K562 (cell line): ENCODE data around the gene CTDSPL. TPM values are rescaled to one million over a fixed set of nuclear protein-coding genes. Genes with fewer than 3 reads are reported as not detected.

Source experiments
- ATAC-seq: fragments of 200-7000 bp; cut with Tn5 transposase; 3 replicates; pipeline ENCODE4 v1.9.1; 2020; ENCODE audit warnings: moderate library complexity
- BruUV-seq: library from RNA; stranded (reverse); fragments of 400-500 nt; replicated peaks from 2 replicates; lab custom pipeline; 2021; lab: Mats Ljungman, UMichigan
- CTCF ChIA-PET: fragments of 300-600 bp; formaldehyde crosslinking; extraction: SDS; loops from one replicate; lab custom pipeline; 2021; ENCODE audit warnings: low intra/inter-chr PET ratio; lab: Yijun Ruan, JAX
- POLR2A ChIA-PET: fragments of 300-600, 350-650 bp; sonication (Branson Sonifier 250); formaldehyde crosslinking; extraction: SDS; loops from one replicate; lab custom pipeline; 2021; ENCODE audit warnings: antibody characterized with exemption, inconsistent platforms; lab: Yijun Ruan, JAX
- DNase-seq, 4 experiments: peaks; one replicate each; pipeline versions ENCODE4 v3.0.0 to v3.0.0-alpha.2; 2011 to 2018; ENCODE audit warnings: low spot score in 3 of 4, mixed read lengths in 3 of 4; ENCODE audit errors: extremely low read depth in 1 of 4
- FAIRE-seq: peaks from 2 replicates; lab custom pipeline; 2011; peaks lifted over from hg19 to GRCh38; lab: Jason Lieb, UNC
- H2AFZ ChIP-seq: 2 replicates; pipeline ENCODE4 v1.6.0; 2011; ENCODE audit warnings: low read depth, low read length, control low read depth, inconsistent platforms
- H3K27ac ChIP-seq: fragments of 200-600 bp; 3 replicates; pipeline ENCODE4 v1.8.0; 2011; ENCODE audit warnings: low read depth, mild to moderate bottlenecking, control low read depth, inconsistent platforms, low read length, moderate library complexity, mixed read lengths; ENCODE audit errors: extremely low read depth
- H3K27me3 ChIP-seq, 2 experiments: fragments of 300-600 bp in 1 of 2; 2 replicates in 1 of 2; 3 replicates in 1 of 2; pipeline versions ENCODE4 v1.6.0 to v1.8.0; 2011; ENCODE audit warnings: inconsistent platforms in 2 of 2, low read length in 2 of 2, mild to moderate bottlenecking in 1 of 2, mixed read lengths in 1 of 2, moderate library complexity in 1 of 2; ENCODE audit not compliant: control insufficient read depth in 2 of 2, insufficient read depth in 2 of 2
- H3K36me3 ChIP-seq: fragments of 300-600 bp; 3 replicates; pipeline ENCODE4 v1.8.0; 2011; ENCODE audit warnings: mild to moderate bottlenecking, low read length, inconsistent platforms; ENCODE audit not compliant: control insufficient read depth, insufficient read depth
- H3K4me1 ChIP-seq, 2 experiments: fragments of 200-600 bp in 1 of 2; replicated peaks in 1 of 2; 2 replicates in 1 of 2; 3 replicates in 1 of 2; pipeline versions ENCODE4 v1.5.1 to v1.8.0; 2011; ENCODE audit warnings: inconsistent platforms in 2 of 2, low read length in 2 of 2, mild to moderate bottlenecking in 1 of 2, mixed read lengths in 1 of 2, moderate library complexity in 1 of 2; ENCODE audit not compliant: control insufficient read depth in 2 of 2, insufficient read depth in 2 of 2
- H3K4me2 ChIP-seq: 2 replicates; pipeline ENCODE4 v1.6.1; 2011; ENCODE audit warnings: low read length, control low read depth, inconsistent platforms, mixed read lengths; ENCODE audit not compliant: insufficient read depth
- H3K4me3 ChIP-seq: fragments of 200-600 bp; sonication (generic), shearing (Covaris generic); 2 replicates; pipeline ENCODE4 v1.5.1; 2016; ENCODE audit warnings: control low read depth, inconsistent platforms
- H3K79me2 ChIP-seq: fragments of 200-600 bp; 3 replicates; pipeline ENCODE4 v1.8.0; 2011; ENCODE audit warnings: low read length, inconsistent platforms; ENCODE audit not compliant: control insufficient read depth, insufficient read depth
- H3K9ac ChIP-seq, 2 experiments: 2 replicates each; pipeline versions ENCODE4 v1.6.0 to v1.6.1; 2011; ENCODE audit warnings: low read depth in 2 of 2, low read length in 2 of 2, control low read depth in 1 of 2, inconsistent platforms in 1 of 2, mild to moderate bottlenecking in 1 of 2, mixed read lengths in 1 of 2; ENCODE audit not compliant: insufficient read depth in 1 of 2
- H3K9me1 ChIP-seq: one replicate; pipeline ENCODE4 v1.6.0; 2011; ENCODE audit warnings: inconsistent platforms, mild to moderate bottlenecking, low read length, moderate library complexity; ENCODE audit not compliant: control insufficient read depth, insufficient read depth
- H3K9me3 ChIP-seq: replicated peaks from 2 replicates; pipeline ENCODE4 v1.5.1; 2011; ENCODE audit warnings: low read depth, low read length, inconsistent platforms; ENCODE audit not compliant: control insufficient read depth, insufficient read depth
- H4K20me1 ChIP-seq: replicated peaks from 2 replicates; pipeline ENCODE4 v1.6.1; 2011; ENCODE audit warnings: low read length, inconsistent platforms, mixed read lengths; ENCODE audit not compliant: control insufficient read depth, insufficient read depth
- HNRNPH1 ChIP-seq: fragments of 200-400 bp; formaldehyde crosslinking; optimal IDR thresholded peaks from 2 replicates; pipeline ENCODE3; 2017; ENCODE audit warnings: low read depth, mild to moderate bottlenecking, low read length, moderate library complexity
- NR2C1 ChIP-seq, 2 experiments: fragments of 450-650 bp; IDR thresholded peaks; 2 replicates each; pipeline ENCODE4 v1.6.1; 2017; ENCODE audit warnings: mild to moderate bottlenecking in 2 of 2, antibody characterized with exemption in 1 of 2, inconsistent platforms in 1 of 2, missing compliant biosample characterization in 1 of 2, missing genetic modification characterization in 1 of 2
- ZBTB7A ChIP-seq: IDR thresholded peaks from 2 replicates; pipeline ENCODE4 v1.6.1; 2011; ENCODE audit warnings: low read depth, mild to moderate bottlenecking, low read length, moderate library complexity, borderline replicate concordance; ENCODE audit not compliant: control insufficient read depth
- ZNF766 ChIP-seq: fragments of 200-800 bp; sonication (Bioruptor generic); conservative IDR thresholded peaks from 2 replicates; pipeline ENCODE4 v1.6.1; 2016; ENCODE audit warnings: missing genetic modification characterization, missing compliant biosample characterization
- WGBS: fragments of 100-300 bp; shearing (Covaris generic); methylation state at CpG from one replicate; pipeline ENCODE4 v1.1.6; 2016; ENCODE audit warnings: low coverage, mixed read lengths; ENCODE audit not compliant: insufficient coverage; ENCODE audit errors: missing lambda C conversion rate; 5-methylcytosine and 5-hydroxymethylcytosine counted together
- in situ Hi-C: fragments of 300-500 bp; cut with MboI; formaldehyde crosslinking; loops from 4 replicates; pipeline ENCODE4 v1.15.0; 2018; ENCODE audit warnings: inconsistent platforms, mixed read lengths
- intact Hi-C: fragments of 100-400 bp; cut with micrococcal nuclease; formaldehyde crosslinking; loops from 2 replicates; pipeline ENCODE4 v1.14.2; 2022
- polyA plus RNA-seq, 8 experiments: library from polyadenylated mRNA; depleted of rRNA in 4 of 8; stranded (reverse) in 5 of 8; unstranded in 3 of 8; fragments of >200 nt; fragmentation: Nextera tagmentation in 2 of 8; fragmentation: Illumina TruSeq in 1 of 8; extraction: Ambion mirVana in 2 of 8; extraction: Trizol in 1 of 8; gene quantifications; 2 replicates each; pipeline versions ENCODE4 v1.2.1 to v1.2.3, GENCODE V29; 2011 to 2014; ENCODE audit warnings: inconsistent platforms in 1 of 8, missing spikeins in 1 of 8
- total RNA-seq, 7 experiments: library from RNA; depleted of rRNA in 6 of 7; stranded (reverse); fragments of >200 nt in 6 of 7; fragmentation: Illumina TruSeq in 2 of 7; extraction: Trizol in 2 of 7; gene quantifications; 2 replicates each; pipeline versions ENCODE4 v1.2.1 to v1.2.3, GENCODE V29; 2011 to 2021; ENCODE audit warnings: low replicate concordance in 1 of 7
- TF ChIP-seq, protein P1 (sequence below), 2 experiments: fragments of 450-650 bp; conservative IDR thresholded peaks; 2 replicates each; pipeline ENCODE4 v1.6.1; 2017; ENCODE audit warnings: mild to moderate bottlenecking in 2 of 2, moderate library complexity in 2 of 2
- TF ChIP-seq, protein P2 (sequence below): fragments of 200-800 bp; sonication (Bioruptor generic); IDR thresholded peaks from 2 replicates; pipeline ENCODE4 v1.6.1; 2017; ENCODE audit warnings: missing genetic modification characterization, missing compliant biosample characterization
- TF ChIP-seq, protein P3 (sequence below): sonication (generic); formaldehyde crosslinking; IDR thresholded peaks from 2 replicates; pipeline ENCODE4 v1.8.1; 2022; ENCODE audit warnings: missing genetic modification reagents

The CTDSPL gene
- total and polyA plus RNA-seq, 9 of the 15 experiments (the other 6 are each of a cell fraction or from before 2014, with no cell fraction given), result 5.1 to 19.3 (median 11.3) TPM

DNA sequence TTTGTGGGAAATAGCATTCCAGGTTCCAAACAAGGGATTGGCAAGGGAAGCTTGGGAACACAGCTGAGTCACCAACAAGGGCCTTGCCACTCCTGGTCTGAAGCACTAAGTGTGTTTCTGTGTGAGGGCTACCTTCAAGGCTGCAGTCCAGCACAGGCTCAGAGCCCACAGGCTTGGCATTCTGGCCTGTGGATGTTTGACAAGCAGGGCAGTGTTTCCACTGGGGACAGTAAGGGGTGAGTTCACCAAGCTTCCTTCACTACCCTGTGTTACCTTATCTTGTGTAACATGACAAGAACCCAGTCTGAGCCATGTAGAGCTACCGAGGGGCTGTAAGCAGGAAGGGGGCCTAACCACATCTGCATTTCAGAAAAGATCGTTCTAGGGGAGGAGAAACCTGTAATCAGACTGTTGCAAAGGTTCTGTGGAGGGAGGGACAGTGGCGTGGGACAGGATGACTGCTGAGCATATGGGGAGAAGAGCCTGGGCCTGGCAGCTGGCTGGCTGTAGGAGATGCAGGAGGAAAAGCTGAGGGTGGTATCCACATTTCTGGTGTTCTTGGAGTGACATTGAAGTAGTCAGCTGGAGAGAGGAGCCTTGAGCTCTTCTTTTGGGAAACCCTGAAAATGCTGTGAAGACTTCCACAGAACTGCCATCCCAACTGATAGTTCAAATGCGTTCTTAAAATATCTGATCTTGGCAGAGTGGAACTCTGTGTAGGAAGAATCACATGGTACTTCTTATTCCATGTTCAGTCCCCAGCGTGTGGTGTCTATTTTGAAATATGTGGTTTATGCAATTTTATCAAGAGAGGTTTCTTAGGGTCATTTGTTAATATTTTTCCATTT, 61.3 kb downstream of the CTDSPL start (continued):
- TF ChIP-seq, protein P1, sequence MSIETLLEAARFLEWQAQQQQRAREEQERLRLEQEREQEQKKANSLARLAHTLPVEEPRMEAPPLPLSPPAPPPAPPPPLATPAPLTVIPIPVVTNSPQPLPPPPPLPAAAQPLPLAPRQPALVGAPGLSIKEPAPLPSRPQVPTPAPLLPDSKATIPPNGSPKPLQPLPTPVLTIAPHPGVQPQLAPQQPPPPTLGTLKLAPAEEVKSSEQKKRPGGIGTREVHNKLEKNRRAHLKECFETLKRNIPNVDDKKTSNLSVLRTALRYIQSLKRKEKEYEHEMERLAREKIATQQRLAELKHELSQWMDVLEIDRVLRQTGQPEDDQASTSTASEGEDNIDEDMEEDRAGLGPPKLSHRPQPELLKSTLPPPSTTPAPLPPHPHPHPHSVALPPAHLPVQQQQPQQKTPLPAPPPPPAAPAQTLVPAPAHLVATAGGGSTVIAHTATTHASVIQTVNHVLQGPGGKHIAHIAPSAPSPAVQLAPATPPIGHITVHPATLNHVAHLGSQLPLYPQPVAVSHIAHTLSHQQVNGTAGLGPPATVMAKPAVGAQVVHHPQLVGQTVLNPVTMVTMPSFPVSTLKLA (conservative IDR thresholded peaks at IDR 0.05), result 0 out of 4 replicates have a peak, but pooled peaks of 1 of the 2 experiments have one; percentile 5
- peak; percentile 49; the same call in 1 of the 2 replicates for TF ChIP-seq ZBTB7A
- TF ChIP-seq, all 486 proteins: peak for 4

DNA sequence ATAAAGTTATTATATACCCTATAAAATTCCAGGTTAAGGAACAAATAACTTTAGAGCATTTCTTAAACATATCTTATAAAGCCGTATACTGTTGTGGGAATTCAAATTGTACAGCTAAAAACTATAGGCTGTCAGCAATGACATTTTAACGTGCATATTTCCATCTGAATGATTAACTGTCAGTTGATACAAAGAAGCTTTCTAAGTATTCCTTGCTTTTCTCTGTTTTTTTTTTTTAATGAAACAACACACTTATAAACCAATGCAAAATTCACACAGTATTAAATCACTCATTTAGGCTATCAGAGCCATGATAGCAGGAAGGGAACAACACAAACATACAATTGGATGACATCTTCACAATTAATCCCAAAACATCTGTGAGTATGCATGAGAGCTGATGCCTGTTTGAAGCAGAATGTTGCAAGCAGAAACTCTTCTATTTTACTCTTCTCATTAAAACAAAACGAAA, 61.9 kb downstream of the CTDSPL start:
- peaks cover 0 to 8% of the 10 kb centered on the region in 2 experiments; a peak in 2 of 5 replicates for H3K4me1 ChIP-seq
- no peaks in the 10 kb centered on the region for H3K36me3 ChIP-seq
- TF ChIP-seq NR2C1 (IDR thresholded peaks at IDR 0.05), result no peak
- no peak for TF ChIP-seq NR2C1 (tag; IDR thresholded peaks at IDR 0.05)
- TF ChIP-seq, protein P2, sequence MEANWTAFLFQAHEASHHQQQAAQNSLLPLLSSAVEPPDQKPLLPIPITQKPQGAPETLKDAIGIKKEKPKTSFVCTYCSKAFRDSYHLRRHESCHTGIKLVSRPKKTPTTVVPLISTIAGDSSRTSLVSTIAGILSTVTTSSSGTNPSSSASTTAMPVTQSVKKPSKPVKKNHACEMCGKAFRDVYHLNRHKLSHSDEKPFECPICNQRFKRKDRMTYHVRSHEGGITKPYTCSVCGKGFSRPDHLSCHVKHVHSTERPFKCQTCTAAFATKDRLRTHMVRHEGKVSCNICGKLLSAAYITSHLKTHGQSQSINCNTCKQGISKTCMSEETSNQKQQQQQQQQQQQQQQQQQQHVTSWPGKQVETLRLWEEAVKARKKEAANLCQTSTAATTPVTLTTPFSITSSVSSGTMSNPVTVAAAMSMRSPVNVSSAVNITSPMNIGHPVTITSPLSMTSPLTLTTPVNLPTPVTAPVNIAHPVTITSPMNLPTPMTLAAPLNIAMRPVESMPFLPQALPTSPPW (CRISPR knock-in tag), result no peak
- TF ChIP-seq, protein P3, sequence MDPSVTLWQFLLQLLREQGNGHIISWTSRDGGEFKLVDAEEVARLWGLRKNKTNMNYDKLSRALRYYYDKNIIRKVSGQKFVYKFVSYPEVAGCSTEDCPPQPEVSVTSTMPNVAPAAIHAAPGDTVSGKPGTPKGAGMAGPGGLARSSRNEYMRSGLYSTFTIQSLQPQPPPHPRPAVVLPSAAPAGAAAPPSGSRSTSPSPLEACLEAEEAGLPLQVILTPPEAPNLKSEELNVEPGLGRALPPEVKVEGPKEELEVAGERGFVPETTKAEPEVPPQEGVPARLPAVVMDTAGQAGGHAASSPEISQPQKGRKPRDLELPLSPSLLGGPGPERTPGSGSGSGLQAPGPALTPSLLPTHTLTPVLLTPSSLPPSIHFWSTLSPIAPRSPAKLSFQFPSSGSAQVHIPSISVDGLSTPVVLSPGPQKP (CRISPR knock-in tag), result no peak
- no peak for TF ChIP-seq HNRNPH1
- 0 out of 2 replicates have a peak, but pooled peaks have one; percentile 3 for TF ChIP-seq ZNF766 (CRISPR knock-in tag)
- TF ChIP-seq, protein P1 (conservative IDR thresholded peaks at IDR 0.05), result 0 out of 4 replicates have a peak, but pooled peaks of 1 of the 2 experiments have one; percentile 3
- TF ChIP-seq, all 486 proteins: peak for 2
- no peaks in the 10 kb centered on the region for H3K9me3 ChIP-seq
- H3K4me2 ChIP-seq, result no peak overlapping the region
- H3K9me1 ChIP-seq, result no peaks in the 10 kb centered on the region
- H3K4me3 ChIP-seq, result no peak overlapping the region
- ChIA-PET POLR2A (interaction anchor here (0.8 to 1.1 kb wide), 2 partner anchors 8 to 29 kb away, joined by 3 to 5 read pairs; no protein-coding TSS in a partner anchor), CTCF (no interaction called here)
- H3K9ac ChIP-seq, result no peak overlapping the region
- intact Hi-C loops, result no loop called here
- 21% methylated on average over 3 of the region's 3 CpGs for WGBS
- no peaks in the 10 kb centered on the region for H3K79me2 ChIP-seq
- no peak overlapping the region for H2AFZ ChIP-seq
- FAIRE-seq, result no peak
- ATAC-seq, result no peak
- BruUV-seq, result no TSS peak
- H3K27me3 ChIP-seq, result peaks cover 0 to 20% of the 10 kb centered on the region in 2 experiments; a peak in 3 of 5 replicates
- in situ Hi-C loops, result no loop called here
- 0 out of 2 replicates have a peak, but pooled peaks cover 3% of the 10 kb centered on the region for H4K20me1 ChIP-seq
- DNase-seq, result no peak
- no peak overlapping the region for H3K27ac ChIP-seq
